PC-3 (cell line): ENCODE data around the gene TOM1L2. TPM values are rescaled to one million over a fixed set of nuclear protein-coding genes. Genes with fewer than 3 reads are reported as not detected.

Source experiments
- ATAC-seq: fragments of 200-7000 bp; cut with Tn5 transposase; 2 replicates; pipeline ENCODE4 v1.9.1; 2020; ENCODE audit warnings: mild to moderate bottlenecking, moderate library complexity
- BruUV-seq: library from RNA; stranded (reverse); fragments of 400-500 nt; replicated peaks from 2 replicates; lab custom pipeline; 2021; lab: Mats Ljungman, UMichigan
- CTCF ChIA-PET: fragments of 300-600 bp; sonication (Branson Sonifier 250); formaldehyde crosslinking; loops from one replicate; lab custom pipeline; 2022; ENCODE audit warnings: antibody characterized with exemption; lab: Charles Lee
- POLR2A ChIA-PET: fragments of 300-600 bp; sonication (Branson Sonifier 250); formaldehyde crosslinking; loops from one replicate; lab custom pipeline; 2022; ENCODE audit warnings: antibody characterized with exemption; ENCODE audit not compliant: unreplicated experiment; lab: Charles Lee
- DNase-seq: peaks from one replicate; pipeline ENCODE4 v3.0.0-alpha.2; 2015
- H2AFZ ChIP-seq: fragments of 300-600 bp; sonication (generic); 2 replicates; pipeline ENCODE4 v1.6.0; 2016; ENCODE audit warnings: antibody characterized with exemption, low read length
- H3F3A ChIP-seq: fragments of 300-600 bp; sonication (generic); one replicate; pipeline ENCODE4 v1.6.0; 2017; ENCODE audit warnings: antibody characterized with exemption, low read length, control low read depth, mild to moderate bottlenecking; ENCODE audit not compliant: unreplicated experiment
- H3K27ac ChIP-seq: fragments of 300-600 bp; sonication (generic); 2 replicates; pipeline ENCODE4 v1.5.1; 2016; ENCODE audit warnings: mild to moderate bottlenecking, low read length
- H3K27me3 ChIP-seq: fragments of 300-600 bp; sonication (generic); 2 replicates; pipeline ENCODE4 v1.6.1; 2016; ENCODE audit warnings: low read length, mixed read lengths
- H3K36me3 ChIP-seq: fragments of 300-600 bp; sonication (generic); 2 replicates; pipeline ENCODE4 v1.6.1; 2016; ENCODE audit warnings: low read depth, mixed run types, low read length, mixed read lengths
- H3K4me1 ChIP-seq: fragments of 300-600 bp; sonication (generic); 2 replicates; pipeline ENCODE4 v1.5.1; 2016; ENCODE audit warnings: low read length; ENCODE audit not compliant: insufficient read depth
- H3K4me2 ChIP-seq: fragments of 300-600 bp; sonication (generic); 2 replicates; pipeline ENCODE4 v1.6.0; 2016; ENCODE audit warnings: low read length
- H3K4me3 ChIP-seq: fragments of 300-600 bp; sonication (generic); 2 replicates; pipeline ENCODE4 v1.5.1; 2016; ENCODE audit warnings: mild to moderate bottlenecking, low read length, mixed read lengths
- H3K79me2 ChIP-seq: fragments of 300-600 bp; sonication (generic); 2 replicates; pipeline ENCODE4 v1.6.1; 2017; ENCODE audit warnings: low read length, mixed read lengths
- H3K9ac ChIP-seq: fragments of 300-600 bp; sonication (generic); 2 replicates; pipeline ENCODE4 v1.6.0; 2016; ENCODE audit warnings: mild to moderate bottlenecking, low read length
- H3K9me2 ChIP-seq: fragments of 300-600 bp; sonication (generic); replicated peaks from 2 replicates; pipeline ENCODE4 v1.6.1; 2016; ENCODE audit warnings: mixed run types, low read length, mixed read lengths
- H3K9me3 ChIP-seq: fragments of 300-600 bp; sonication (generic); 2 replicates; pipeline ENCODE4 v1.6.1; 2016; ENCODE audit warnings: low read length, mixed read lengths
- H4K20me1 ChIP-seq: fragments of 300-600 bp; sonication (generic); 2 replicates; pipeline ENCODE4 v1.6.1; 2016; ENCODE audit warnings: low read length, mixed read lengths
- EZH2 ChIP-seq: fragments of 300-600 bp; sonication (generic); IDR thresholded peaks from one replicate; pipeline ENCODE4 v1.6.1; 2017; ENCODE audit warnings: antibody characterized with exemption, mild to moderate bottlenecking, low read length; ENCODE audit not compliant: unreplicated experiment
- EZH2phosphoT487 ChIP-seq: fragments of 300-600 bp; sonication (generic); IDR thresholded peaks from 2 replicates; pipeline ENCODE4 v1.6.1; 2018; ENCODE audit warnings: mild to moderate bottlenecking, antibody characterized with exemption, low read length, borderline replicate concordance
- intact Hi-C: fragments of 100-400 bp; cut with micrococcal nuclease; formaldehyde crosslinking; loops from 2 replicates; pipeline ENCODE4 v1.9.0; 2023
- total RNA-seq: library from RNA; depleted of rRNA; stranded (reverse); fragments of >200 nt; gene quantifications from 2 replicates; pipeline ENCODE4 v1.2.3, GENCODE V29; 2014
- TF ChIP-seq, protein P1 (sequence below): fragments of 300-600 bp; sonication (generic); conservative IDR thresholded peaks from 2 replicates; pipeline ENCODE4 v1.5.1; 2017; ENCODE audit warnings: antibody characterized with exemption, low read depth, mild to moderate bottlenecking, low read length

TOM1L2 gene
- total RNA-seq, 1 experiment from 2014 or later: 53.3 TPM

DNA sequence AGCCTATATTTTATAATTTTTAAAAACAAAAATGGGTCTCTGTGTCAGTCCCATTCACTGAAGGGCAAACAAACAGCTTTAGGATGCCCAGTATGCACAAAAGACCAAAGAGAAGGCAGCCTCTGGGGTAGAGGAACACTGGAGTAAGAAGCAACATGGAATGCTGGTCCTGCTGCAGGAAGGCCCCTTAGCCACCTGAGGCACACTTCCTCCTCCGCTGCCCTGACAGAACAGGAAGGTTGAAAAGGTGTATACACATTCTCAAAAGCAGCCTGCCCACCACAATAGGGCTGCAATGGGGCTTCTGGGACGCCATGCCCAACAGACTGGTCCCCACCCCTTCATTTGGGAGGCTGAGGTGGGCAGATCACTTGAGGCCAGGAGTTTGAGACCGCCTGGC, 19.5 kb downstream of the TOM1L2 start:
- no TSS peak for BruUV-seq
- Histone ChIP-seq H3F3A (peaks cover 1% of the 10 kb centered on the region), H3K4me1 (peaks cover 45% of the 10 kb centered on the region), H3K79me2 (peaks cover 84% of the 10 kb centered on the region), H3K27ac (no peak overlapping the region), H3K27me3 (no peaks in the 10 kb centered on the region), H4K20me1 (no peaks in the 10 kb centered on the region), H3K4me3 (no peak overlapping the region), H2AFZ (no peak overlapping the region), H3K36me3 (peaks cover 9% of the 10 kb centered on the region), H3K9me3 (no peaks in the 10 kb centered on the region), H3K9ac (no peak overlapping the region), H3K4me2 (no peak overlapping the region), H3K9me2 (no peaks in the 10 kb centered on the region)
- ATAC-seq (no peak), DNase-seq (no peak)
- intact Hi-C loops: no loop called here
- ChIA-PET POLR2A (no interaction called here), CTCF (interaction anchor here (0.6 kb wide), 1 partner anchor 31 kb away, joined by 3 read pairs; no protein-coding TSS in a partner anchor)
- no peak for TF ChIP-seq EZH2phosphoT487
- TF ChIP-seq EZH2: no peak
- TF ChIP-seq, protein P1, sequence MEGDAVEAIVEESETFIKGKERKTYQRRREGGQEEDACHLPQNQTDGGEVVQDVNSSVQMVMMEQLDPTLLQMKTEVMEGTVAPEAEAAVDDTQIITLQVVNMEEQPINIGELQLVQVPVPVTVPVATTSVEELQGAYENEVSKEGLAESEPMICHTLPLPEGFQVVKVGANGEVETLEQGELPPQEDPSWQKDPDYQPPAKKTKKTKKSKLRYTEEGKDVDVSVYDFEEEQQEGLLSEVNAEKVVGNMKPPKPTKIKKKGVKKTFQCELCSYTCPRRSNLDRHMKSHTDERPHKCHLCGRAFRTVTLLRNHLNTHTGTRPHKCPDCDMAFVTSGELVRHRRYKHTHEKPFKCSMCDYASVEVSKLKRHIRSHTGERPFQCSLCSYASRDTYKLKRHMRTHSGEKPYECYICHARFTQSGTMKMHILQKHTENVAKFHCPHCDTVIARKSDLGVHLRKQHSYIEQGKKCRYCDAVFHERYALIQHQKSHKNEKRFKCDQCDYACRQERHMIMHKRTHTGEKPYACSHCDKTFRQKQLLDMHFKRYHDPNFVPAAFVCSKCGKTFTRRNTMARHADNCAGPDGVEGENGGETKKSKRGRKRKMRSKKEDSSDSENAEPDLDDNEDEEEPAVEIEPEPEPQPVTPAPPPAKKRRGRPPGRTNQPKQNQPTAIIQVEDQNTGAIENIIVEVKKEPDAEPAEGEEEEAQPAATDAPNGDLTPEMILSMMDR: no peak

GRCh38 chr17:17951524-17951923, 20.7 kb downstream of the TOM1L2 start:
- no peak for DNase-seq
- peaks cover 4% of the 10 kb centered on the region for H3F3A ChIP-seq
- H4K20me1 ChIP-seq: no peaks in the 10 kb centered on the region
- no peak overlapping the region for H3K9ac ChIP-seq
- intact Hi-C loops: no loop called here
- peaks cover 9% of the 10 kb centered on the region for H3K36me3 ChIP-seq
- no peaks in the 10 kb centered on the region for H3K9me2 ChIP-seq
- ChIA-PET POLR2A (no interaction called here), CTCF (interaction anchor here (0.7 kb wide), 1 partner anchor 86 kb away, joined by 4 read pairs; no protein-coding TSS in a partner anchor)
- peaks cover 46% of the 10 kb centered on the region for H3K4me1 ChIP-seq
- H3K27ac ChIP-seq: no peak overlapping the region
- H3K4me3 ChIP-seq: no peak overlapping the region
- H2AFZ ChIP-seq: no peak overlapping the region
- no TSS peak for BruUV-seq
- H3K27me3 ChIP-seq: no peaks in the 10 kb centered on the region
- ATAC-seq: no peak
- H3K9me3 ChIP-seq: no peaks in the 10 kb centered on the region
- TF ChIP-seq, protein P1: no peak
- TF ChIP-seq EZH2 (no peak), EZH2phosphoT487 (no peak)
- H3K79me2 ChIP-seq: peaks cover 86% of the 10 kb centered on the region
- H3K4me2 ChIP-seq: no peak overlapping the region

- BruUV-seq: no TSS peak
- no peaks in the 10 kb centered on the region for H3K9me3 ChIP-seq
- no peaks in the 10 kb centered on the region for H4K20me1 ChIP-seq
- peaks cover 9% of the 10 kb centered on the region for H3K36me3 ChIP-seq
- H3K79me2 ChIP-seq: peaks cover 86% of the 10 kb centered on the region
- peak; percentile 58 for DNase-seq
- H3K4me1 ChIP-seq: peaks cover 54% of the 10 kb centered on the region
- H3K27ac ChIP-seq: no peak overlapping the region
- H3K4me2 ChIP-seq: no peak overlapping the region
- H2AFZ ChIP-seq: no peak overlapping the region
- ATAC-seq: peak; percentile 31; the same call in 1 of the 2 replicates
- H3F3A ChIP-seq: peaks cover 4% of the 10 kb centered on the region
- no peak for TF ChIP-seq EZH2phosphoT487
- TF ChIP-seq EZH2: no peak
- TF ChIP-seq, protein P1: peak; percentile 63
- H3K9ac ChIP-seq: no peak overlapping the region
- intact Hi-C loops: no loop called here
- no peaks in the 10 kb centered on the region for H3K27me3 ChIP-seq
- no peak overlapping the region for H3K4me3 ChIP-seq
- POLR2A ChIA-PET: no interaction called here
- CTCF ChIA-PET: no interaction called here
- H3K9me2 ChIP-seq: no peaks in the 10 kb centered on the region
Measured at GRCh38 chr17:17950806-17951205, 21.4 kb downstream of the TOM1L2 start.
